Measurements from ENCODE around the gene KCNJ1.

The KCNJ1 gene

GRCh38 chr11:128911701-128912100 lies 44.6 kb upstream of the KCNJ1 start:
- H3K4me3 ChIP-seq (ENCODE audit: low read depth, low read length), result no peak overlapping the region
- DNase-seq (ENCODE audit: low read depth), result no peak
- TF ChIP-seq CTCF (IDR thresholded peaks at IDR 0.05; ENCODE audit: control insufficient read depth, extremely low read depth, insufficient read depth), result no peak

- no peak for DNase-seq (ENCODE audit: low read depth)
- no peak for TF ChIP-seq CTCF (IDR thresholded peaks at IDR 0.05; ENCODE audit: control insufficient read depth, extremely low read depth, insufficient read depth)
- no peak overlapping the region for H3K4me3 ChIP-seq (ENCODE audit: low read depth, low read length)
These were observed 44.1 kb upstream of the KCNJ1 start for GRCh38 chr11:128911239-128911638.

- no peak for TF ChIP-seq CTCF (IDR thresholded peaks at IDR 0.05; ENCODE audit: control insufficient read depth, extremely low read depth, insufficient read depth)
- H3K4me3 ChIP-seq (ENCODE audit: low read depth, low read length), result no peak overlapping the region
- DNase-seq (ENCODE audit: low read depth), result no peak
These were observed 43.5 kb upstream of the KCNJ1 start for GRCh38 chr11:128910576-128910975.

- no peak overlapping the region for H3K4me3 ChIP-seq (ENCODE audit: low read depth, low read length)
- no peak for DNase-seq (ENCODE audit: low read depth)
- no peak for TF ChIP-seq CTCF (IDR thresholded peaks at IDR 0.05; ENCODE audit: control insufficient read depth, extremely low read depth, insufficient read depth)
These were observed 42.5 kb upstream of the KCNJ1 start for GRCh38 chr11:128909438-128910125.

- no peak overlapping the region for H3K4me3 ChIP-seq (ENCODE audit: low read depth, low read length)
- no peak for TF ChIP-seq CTCF (IDR thresholded peaks at IDR 0.05; ENCODE audit: control insufficient read depth, extremely low read depth, insufficient read depth)
- no peak for DNase-seq (ENCODE audit: low read depth)
These were observed 41.5 kb upstream of the KCNJ1 start for GRCh38 chr11:128908391-128909246.

GRCh38 chr11:128907585-128907984 lies 40.5 kb upstream of the KCNJ1 start:
- no peak for TF ChIP-seq CTCF (IDR thresholded peaks at IDR 0.05; ENCODE audit: control insufficient read depth, extremely low read depth, insufficient read depth)
- no peak for DNase-seq (ENCODE audit: low read depth)
- no peak overlapping the region for H3K4me3 ChIP-seq (ENCODE audit: low read depth, low read length)

All from LNCaP clone FGC (cell line).